Esophagus (tissue), 2 donors: ENCODE measurements around the gene CPNE5. TPM values are rescaled to one million over a fixed set of nuclear protein-coding genes. Genes with fewer than 3 reads are reported as not detected.

Source experiments
- H3K27ac ChIP-seq, 2 donors: one replicate each; pipeline ENCODE4 v1.5.1; 2013; ENCODE audit warnings: low read depth in 2 of 2, mild to moderate bottlenecking in 2 of 2, inconsistent platforms in 1 of 2, low read length in 1 of 2, moderate library complexity in 1 of 2
- H3K27me3 ChIP-seq, 2 donors: one replicate each; pipeline ENCODE4 v1.6.1; 2013; ENCODE audit warnings: low read length in 2 of 2, control low read depth in 1 of 2, mild to moderate bottlenecking in 1 of 2; ENCODE audit not compliant: insufficient read depth in 2 of 2, control insufficient read depth in 1 of 2
- H3K36me3 ChIP-seq, 2 donors: one replicate each; pipeline ENCODE4 v1.6.1; 2013; ENCODE audit warnings: low read length in 1 of 2; ENCODE audit not compliant: control insufficient read depth in 2 of 2, insufficient read depth in 2 of 2
- H3K4me1 ChIP-seq, 2 donors: one replicate each; pipeline ENCODE4 v1.6.1; 2013; ENCODE audit warnings: low read length in 1 of 2; ENCODE audit not compliant: control insufficient read depth in 2 of 2, insufficient read depth in 2 of 2
- H3K4me3 ChIP-seq, 2 donors: one replicate each; pipeline ENCODE4 v1.5.1; 2013; ENCODE audit warnings: low read length in 2 of 2, mild to moderate bottlenecking in 2 of 2, low read depth in 1 of 2, moderate library complexity in 1 of 2
- H3K9me3 ChIP-seq, 2 donors: one replicate each; pipeline ENCODE4 v1.6.1; 2013; ENCODE audit warnings: mild to moderate bottlenecking in 2 of 2, low read depth in 1 of 2, low read length in 1 of 2, moderate library complexity in 1 of 2; ENCODE audit not compliant: control insufficient read depth in 2 of 2, insufficient read depth in 1 of 2
- WGBS, 2 donors: extraction: QIAGEN DNeasy Blood & Tissue Kit; methylation state at CpG; one replicate each; pipeline ENCODE4 v1.1.7; 2013; 5-methylcytosine and 5-hydroxymethylcytosine counted together
- polyA plus RNA-seq, 2 donors: library from polyadenylated mRNA; stranded (reverse); fragments of 200-250 nt; gene quantifications; one replicate each; pipeline ENCODE4 v1.2.3, GENCODE V29; 2013
- donor health status: healthy with polysubstance abuse.
- donor health status: Bipolar disorder and iron deficiency.

CPNE5 gene
- polyA plus RNA-seq, 2 donors = 0.73 to 0.81 TPM

- Histone ChIP-seq H3K4me1 (no peaks in the 10 kb centered on the region), H3K36me3 (no peaks in the 10 kb centered on the region), H3K9me3 (no peaks in the 10 kb centered on the region), H3K27me3 (no peaks in the 10 kb centered on the region), H3K4me3 (no peak overlapping the region), H3K27ac (no peak overlapping the region)
- 64 to 93% methylated on average over 5 of the region's 5 CpGs for WGBS, 2 donors
Measured at GRCh38 chr6:36808634-36809033, 30.6 kb downstream of the CPNE5 start.

- H3K27ac ChIP-seq = no peak overlapping the region
- 94 to 95% methylated on average over 7 of the region's 7 CpGs for WGBS, 2 donors
- no peaks in the 10 kb centered on the region for H3K36me3 ChIP-seq
- no peaks in the 10 kb centered on the region for H3K9me3 ChIP-seq
- H3K4me3 ChIP-seq = no peak overlapping the region
- no peaks in the 10 kb centered on the region for H3K4me1 ChIP-seq
- no peaks in the 10 kb centered on the region for H3K27me3 ChIP-seq
Measured at GRCh38 chr6:36807750-36808149, 31.5 kb downstream of the CPNE5 start.

- 70 to 77% methylated on average over 5 of the region's 5 CpGs for whole genome bisulfite sequencing, 2 donors
Measured at GRCh38 chr6:36807143-36807542, 32.1 kb downstream of the CPNE5 start.

GRCh38 chr6:36805917-36806316 is 33.3 kb downstream of the CPNE5 start:
- Histone ChIP-seq H3K36me3 (no peaks in the 10 kb centered on the region), H3K4me1 (no peaks in the 10 kb centered on the region), H3K4me3 (no peak overlapping the region), H3K27ac (no peak overlapping the region), H3K9me3 (no peaks in the 10 kb centered on the region), H3K27me3 (no peaks in the 10 kb centered on the region)
- 83 to 87% methylated on average over 8 of the region's 8 CpGs for WGBS, 2 donors

More at GRCh38 chr6:36807143-36807542, 32.1 kb downstream of the CPNE5 start:
- H3K27me3 ChIP-seq = no peaks in the 10 kb centered on the region
- no peaks in the 10 kb centered on the region for H3K9me3 ChIP-seq
- H3K4me3 ChIP-seq = no peak overlapping the region
- no peak overlapping the region for H3K27ac ChIP-seq
- H3K4me1 ChIP-seq = no peaks in the 10 kb centered on the region
- no peaks in the 10 kb centered on the region for H3K36me3 ChIP-seq

- 53 to 59% methylated on average over 7 of the region's 7 CpGs for WGBS, 2 donors
- Histone ChIP-seq H3K36me3 (no peaks in the 10 kb centered on the region), H3K27ac (no peak overlapping the region)
Measured at GRCh38 chr6:36805096-36805797, 34.0 kb downstream of the CPNE5 start.

GRCh38 chr6:36804563-36804962 is 34.7 kb downstream of the CPNE5 start:
- H3K27me3 ChIP-seq = no peaks in the 10 kb centered on the region
- no peaks in the 10 kb centered on the region for H3K9me3 ChIP-seq
- WGBS, 2 donors = 65 to 69% methylated on average over 3 of the region's 3 CpGs
- no peak overlapping the region for H3K4me3 ChIP-seq
- H3K36me3 ChIP-seq = no peaks in the 10 kb centered on the region
- H3K27ac ChIP-seq = no peak overlapping the region
- no peaks in the 10 kb centered on the region for H3K4me1 ChIP-seq

More at GRCh38 chr6:36805096-36805797, 34.0 kb downstream of the CPNE5 start:
- no peak overlapping the region for H3K4me3 ChIP-seq
- no peaks in the 10 kb centered on the region for H3K27me3 ChIP-seq
- no peaks in the 10 kb centered on the region for H3K9me3 ChIP-seq
- no peaks in the 10 kb centered on the region for H3K4me1 ChIP-seq

- Histone ChIP-seq H3K27me3 (no peaks in the 10 kb centered on the region), H3K9me3 (no peaks in the 10 kb centered on the region), H3K36me3 (no peaks in the 10 kb centered on the region), H3K27ac (no peak overlapping the region), H3K4me1 (no peaks in the 10 kb centered on the region), H3K4me3 (no peak overlapping the region)
- WGBS, 2 donors = 72 to 77% methylated on average over 1 of the region's 1 CpG
Measured at GRCh38 chr6:36803908-36804307, 35.3 kb downstream of the CPNE5 start.

GRCh38 chr6:36803482-36803881 is 35.8 kb downstream of the CPNE5 start:
- Histone ChIP-seq H3K4me3 (no peak overlapping the region), H3K36me3 (no peaks in the 10 kb centered on the region), H3K27me3 (no peaks in the 10 kb centered on the region), H3K9me3 (no peaks in the 10 kb centered on the region), H3K27ac (no peak overlapping the region), H3K4me1 (no peaks in the 10 kb centered on the region)
- WGBS, 2 donors = 94 to 97% methylated on average over 6 of the region's 6 CpGs

- 71 to 75% methylated on average over 10 of the region's 10 CpGs for WGBS, 2 donors
- no peaks in the 10 kb centered on the region for H3K36me3 ChIP-seq
- no peak overlapping the region for H3K4me3 ChIP-seq
- H3K27me3 ChIP-seq = no peaks in the 10 kb centered on the region
- H3K4me1 ChIP-seq = no peaks in the 10 kb centered on the region
- no peaks in the 10 kb centered on the region for H3K9me3 ChIP-seq
- no peak overlapping the region for H3K27ac ChIP-seq
Measured at GRCh38 chr6:36800223-36801076, 38.8 kb downstream of the CPNE5 start.
